ENCODE data around the gene ATRN.
"Not testable (repeated sequence)": the region's sequence is repeated elsewhere in the genome, so short reads cannot be mapped to it uniquely, and the experiment has no call there.

ATRN gene

GRCh38 chr20:3470627-3471396 lies at the start of gene ATRN:
Gene ATRN, plus strand, starts transcription at chr20:3471018. Its CDS starts 90 bp downstream, at chr20:3471108.
- peak; percentile 51 for DNase-seq

- no peak for DNase-seq
Observed at GRCh38 chr20:3421985-3422384, 48.8 kb upstream of the ATRN start.

- no peak for DNase-seq
Observed at GRCh38 chr20:3423126-3423525, 47.7 kb upstream of the ATRN start.

GRCh38 chr20:3426766-3427165 lies 44.1 kb upstream of the ATRN start:
- DNase-seq: not testable (repeated sequence)

- DNase-seq: no peak
Observed at GRCh38 chr20:3430376-3431069, 40.3 kb upstream of the ATRN start.

GRCh38 chr20:3431109-3431508 lies 39.7 kb upstream of the ATRN start:
- no peak for DNase-seq

GRCh38 chr20:3432844-3433243 lies 38.0 kb upstream of the ATRN start:
- no peak for DNase-seq

- DNase-seq: no peak
Observed at GRCh38 chr20:3433744-3434143, 37.1 kb upstream of the ATRN start.

GRCh38 chr20:3434232-3434631 lies 36.6 kb upstream of the ATRN start:
- DNase-seq: no peak

- DNase-seq: no peak
Observed at GRCh38 chr20:3436864-3437574, 33.8 kb upstream of the ATRN start.

GRCh38 chr20:3446779-3447178 lies 24.0 kb upstream of the ATRN start:
- no peak for DNase-seq

GRCh38 chr20:3447321-3447720 lies 23.5 kb upstream of the ATRN start:
- no peak for DNase-seq

- no peak for DNase-seq
Observed at GRCh38 chr20:3449319-3449718, 21.5 kb upstream of the ATRN start.

- no peak for DNase-seq
Observed at GRCh38 chr20:3452136-3452535, 18.7 kb upstream of the ATRN start.

GRCh38 chr20:3452690-3453089 lies 18.1 kb upstream of the ATRN start:
- no peak for DNase-seq

GRCh38 chr20:3454831-3455230 lies 16.0 kb upstream of the ATRN start:
- no peak for DNase-seq

GRCh38 chr20:3456648-3457047 lies 14.2 kb upstream of the ATRN start:
- no peak for DNase-seq

- no peak for DNase-seq
Observed at GRCh38 chr20:3459881-3460307, 10.9 kb upstream of the ATRN start.

GRCh38 chr20:3461211-3461771 lies 9.5 kb upstream of the ATRN start:
- DNase-seq: no peak

GRCh38 chr20:3461911-3462677 lies 8.7 kb upstream of the ATRN start:
- no peak for DNase-seq

GRCh38 chr20:3464166-3464565 lies 6.7 kb upstream of the ATRN start:
- DNase-seq: no peak

GRCh38 chr20:3465301-3465700 lies 5.5 kb upstream of the ATRN start:
- no peak for DNase-seq

GRCh38 chr20:3470208-3470626 lies 601 bp upstream of the ATRN start:
- DNase-seq: no peak
